PFSK-1 (cell line): ENCODE results near the gene SESN1.

Experiments
- FOXP2 ChIP-seq: optimal IDR thresholded peaks from 2 replicates; pipeline ENCODE3; 2011; ENCODE audit warnings: borderline replicate concordance, control low read depth, inconsistent platforms; ENCODE audit not compliant: insufficient read depth; ENCODE audit errors: extremely low read length, extremely low read depth
- POLR2AphosphoS5 ChIP-seq: IDR thresholded peaks from 2 replicates; pipeline ENCODE4 v1.6.1; 2012; ENCODE audit warnings: low read depth, mild to moderate bottlenecking, control low read depth, low read length, moderate library complexity
- SIN3A ChIP-seq: IDR thresholded peaks from 2 replicates; pipeline ENCODE4 v1.6.1; 2012; ENCODE audit warnings: mild to moderate bottlenecking, low read length, moderate library complexity, borderline replicate concordance; ENCODE audit not compliant: insufficient read depth
- TAF1 ChIP-seq: IDR thresholded peaks from 2 replicates; pipeline ENCODE4 v1.6.1; 2012; ENCODE audit warnings: low read length, control low read depth, borderline replicate concordance; ENCODE audit not compliant: insufficient read depth
- TF ChIP-seq, protein P1 (sequence below), 2 experiments: IDR thresholded peaks; 2 replicates each; pipeline versions ENCODE4 v1.6.1 to v1.8.0; 2011 to 2012; ENCODE audit warnings: low read depth in 2 of 2, low read length in 2 of 2, control low read depth in 1 of 2, inconsistent platforms in 1 of 2, mild to moderate bottlenecking in 1 of 2, moderate library complexity in 1 of 2; ENCODE audit not compliant: insufficient read depth in 1 of 2

DNA sequence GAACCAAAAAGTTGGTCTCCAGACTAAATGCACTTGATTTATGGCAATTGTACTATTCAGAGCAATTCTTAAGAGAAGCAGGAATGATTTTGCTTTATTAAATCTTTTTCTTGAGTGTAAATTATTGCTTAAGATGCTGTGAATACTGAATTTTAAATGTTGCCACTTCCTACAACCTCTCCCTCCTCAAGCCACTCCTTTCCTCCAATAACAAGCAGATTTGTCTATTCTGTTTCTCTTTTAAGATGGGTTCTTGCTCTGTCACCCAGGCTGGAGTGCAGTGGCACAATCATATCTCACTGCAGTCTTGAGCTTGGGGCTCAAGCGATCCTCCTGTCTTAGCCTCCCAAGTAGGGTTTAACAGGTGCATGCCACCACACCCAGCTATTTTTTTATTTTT, 65.3 kb downstream of the SESN1 start:
- TF ChIP-seq, protein P1, sequence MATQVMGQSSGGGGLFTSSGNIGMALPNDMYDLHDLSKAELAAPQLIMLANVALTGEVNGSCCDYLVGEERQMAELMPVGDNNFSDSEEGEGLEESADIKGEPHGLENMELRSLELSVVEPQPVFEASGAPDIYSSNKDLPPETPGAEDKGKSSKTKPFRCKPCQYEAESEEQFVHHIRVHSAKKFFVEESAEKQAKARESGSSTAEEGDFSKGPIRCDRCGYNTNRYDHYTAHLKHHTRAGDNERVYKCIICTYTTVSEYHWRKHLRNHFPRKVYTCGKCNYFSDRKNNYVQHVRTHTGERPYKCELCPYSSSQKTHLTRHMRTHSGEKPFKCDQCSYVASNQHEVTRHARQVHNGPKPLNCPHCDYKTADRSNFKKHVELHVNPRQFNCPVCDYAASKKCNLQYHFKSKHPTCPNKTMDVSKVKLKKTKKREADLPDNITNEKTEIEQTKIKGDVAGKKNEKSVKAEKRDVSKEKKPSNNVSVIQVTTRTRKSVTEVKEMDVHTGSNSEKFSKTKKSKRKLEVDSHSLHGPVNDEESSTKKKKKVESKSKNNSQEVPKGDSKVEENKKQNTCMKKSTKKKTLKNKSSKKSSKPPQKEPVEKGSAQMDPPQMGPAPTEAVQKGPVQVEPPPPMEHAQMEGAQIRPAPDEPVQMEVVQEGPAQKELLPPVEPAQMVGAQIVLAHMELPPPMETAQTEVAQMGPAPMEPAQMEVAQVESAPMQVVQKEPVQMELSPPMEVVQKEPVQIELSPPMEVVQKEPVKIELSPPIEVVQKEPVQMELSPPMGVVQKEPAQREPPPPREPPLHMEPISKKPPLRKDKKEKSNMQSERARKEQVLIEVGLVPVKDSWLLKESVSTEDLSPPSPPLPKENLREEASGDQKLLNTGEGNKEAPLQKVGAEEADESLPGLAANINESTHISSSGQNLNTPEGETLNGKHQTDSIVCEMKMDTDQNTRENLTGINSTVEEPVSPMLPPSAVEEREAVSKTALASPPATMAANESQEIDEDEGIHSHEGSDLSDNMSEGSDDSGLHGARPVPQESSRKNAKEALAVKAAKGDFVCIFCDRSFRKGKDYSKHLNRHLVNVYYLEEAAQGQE (IDR thresholded peaks at IDR 0.05; ENCODE audit: insufficient read depth in 1 of 2, low read depth in 2 of 2, low read length in 2 of 2) = no peak
- TF ChIP-seq SIN3A (no peak), TAF1 (no peak), POLR2AphosphoS5 (no peak), FOXP2 (no peak)
